IMR-90 (cell line): ENCODE data around the gene ZNF627. TPM values are rescaled to one million over a fixed set of nuclear protein-coding genes. Genes with fewer than 3 reads are reported as not detected.

Experiments
- ATAC-seq: fragments of 200-7000 bp; cut with Tn5 transposase; 2 replicates; pipeline ENCODE4 v1.9.1; 2020; ENCODE audit warnings: low read depth, mild to moderate bottlenecking, moderate library complexity
- BruUV-seq: library from RNA; stranded (reverse); fragments of 400-500 nt; replicated peaks from 2 replicates; lab custom pipeline; 2021; lab: Mats Ljungman, UMichigan
- CTCF ChIA-PET: fragments of 300-600 bp; formaldehyde crosslinking; extraction: SDS; loops from one replicate; lab custom pipeline; 2021; ENCODE audit warnings: antibody characterized with exemption; lab: Yijun Ruan, JAX
- POLR2A ChIA-PET: fragments of 300-600 bp; sonication (Branson Sonifier 250); formaldehyde crosslinking; loops from one replicate; lab custom pipeline; 2022; ENCODE audit warnings: antibody characterized with exemption; ENCODE audit not compliant: unreplicated experiment; lab: Charles Lee
- DNase-seq: peaks from one replicate; pipeline ENCODE4 v3.0.0; 2013
- H2AFZ ChIP-seq: replicated peaks from 2 replicates; pipeline ENCODE3; 2013; ENCODE audit warnings: low read length, mild to moderate bottlenecking; ENCODE audit not compliant: poor library complexity
- H2AK5ac ChIP-seq: 2 replicates; pipeline ENCODE4 v1.6.1; 2013; ENCODE audit warnings: low read depth, low read length, inconsistent platforms
- H2AK9ac ChIP-seq: replicated peaks from 2 replicates; pipeline ENCODE3; 2013; ENCODE audit warnings: mild to moderate bottlenecking, low read depth, low read length, moderate library complexity; ENCODE audit not compliant: poor library complexity
- H2BK120ac ChIP-seq: 2 replicates; pipeline ENCODE4 v1.6.1; 2013; ENCODE audit warnings: low read depth, low read length, inconsistent platforms
- H2BK15ac ChIP-seq: 3 replicates; pipeline ENCODE4 v1.6.1; 2013; ENCODE audit warnings: low read depth, low read length, inconsistent platforms
- H2BK20ac ChIP-seq: 2 replicates; pipeline ENCODE4 v1.6.1; 2013; ENCODE audit warnings: low read depth, mild to moderate bottlenecking, inconsistent platforms, low read length, moderate library complexity
- H2BK5ac ChIP-seq: 2 replicates; pipeline ENCODE4 v1.6.1; 2013; ENCODE audit warnings: mild to moderate bottlenecking, low read depth, low read length, inconsistent platforms; ENCODE audit not compliant: poor library complexity, severe bottlenecking
- H3K14ac ChIP-seq: replicated peaks from 2 replicates; pipeline ENCODE4 v1.6.1; 2013; ENCODE audit warnings: low read depth, low read length, inconsistent platforms
- H3K18ac ChIP-seq: 2 replicates; pipeline ENCODE4 v1.6.1; 2013; ENCODE audit warnings: low read depth, low read length, control low read depth
- H3K23ac ChIP-seq: 2 replicates; pipeline ENCODE4 v1.6.1; 2013; ENCODE audit warnings: low read depth, low read length, inconsistent platforms
- H3K27ac ChIP-seq: 2 replicates; pipeline ENCODE4 v1.5.1; 2013; ENCODE audit warnings: mild to moderate bottlenecking, control low read depth, low read length; ENCODE audit not compliant: insufficient read depth
- H3K27me3 ChIP-seq: 2 replicates; pipeline ENCODE4 v1.6.1; 2013; ENCODE audit warnings: low read length; ENCODE audit not compliant: control insufficient read depth, insufficient read depth
- H3K36me3 ChIP-seq: 2 replicates; pipeline ENCODE4 v1.6.1; 2013; ENCODE audit warnings: low read length, mixed read lengths; ENCODE audit not compliant: control insufficient read depth, insufficient read depth
- H3K4ac ChIP-seq: 2 replicates; pipeline ENCODE4 v1.6.1; 2013; ENCODE audit warnings: low read depth, low read length, inconsistent platforms
- H3K4me1 ChIP-seq: 2 replicates; pipeline ENCODE4 v1.6.1; 2013; ENCODE audit warnings: low read length, mixed read lengths; ENCODE audit not compliant: control insufficient read depth, insufficient read depth
- H3K4me2 ChIP-seq: 2 replicates; pipeline ENCODE4 v1.6.1; 2013; ENCODE audit warnings: low read depth, mild to moderate bottlenecking, control low read depth, low read length, moderate library complexity
- H3K4me3 ChIP-seq: 2 replicates; pipeline ENCODE4 v1.5.1; 2013; ENCODE audit warnings: low read depth, mild to moderate bottlenecking, control low read depth, low read length, moderate library complexity; ENCODE audit not compliant: insufficient read depth
- H3K56ac ChIP-seq: 2 replicates; pipeline ENCODE4 v1.6.1; 2013; ENCODE audit warnings: low read length, inconsistent platforms; ENCODE audit not compliant: insufficient read depth; ENCODE audit errors: extremely low read depth
- H3K79me1 ChIP-seq, 2 experiments: 2 replicates each; pipeline ENCODE4 v1.6.1; 2013; ENCODE audit warnings: low read length in 2 of 2, inconsistent platforms in 1 of 2, low read depth in 1 of 2
- H3K9ac ChIP-seq: 2 replicates; pipeline ENCODE4 v1.6.1; 2013; ENCODE audit warnings: low read depth, low read length, control low read depth
- H3K9me1 ChIP-seq: 2 replicates; pipeline ENCODE4 v1.6.1; 2013; ENCODE audit warnings: low read length, inconsistent platforms; ENCODE audit not compliant: insufficient read depth
- H3K9me3 ChIP-seq: 2 replicates; pipeline ENCODE4 v1.6.1; 2013; ENCODE audit warnings: low read length; ENCODE audit not compliant: control insufficient read depth, insufficient read depth
- H4K20me1 ChIP-seq: 2 replicates; pipeline ENCODE4 v1.6.1; 2013; ENCODE audit warnings: low read length, inconsistent platforms; ENCODE audit not compliant: insufficient read depth
- H4K5ac ChIP-seq: 2 replicates; pipeline ENCODE4 v1.6.1; 2013; ENCODE audit warnings: mild to moderate bottlenecking, low read depth, low read length, control low read depth
- H4K8ac ChIP-seq, 2 experiments: 2 replicates each; pipeline ENCODE4 v1.6.1; 2013; ENCODE audit warnings: low read depth in 2 of 2, low read length in 2 of 2, control low read depth in 1 of 2, inconsistent platforms in 1 of 2
- H4K91ac ChIP-seq: 2 replicates; pipeline ENCODE4 v1.6.1; 2013; ENCODE audit warnings: low read depth, low read length, inconsistent platforms; ENCODE audit not compliant: insufficient read depth
- BHLHE40 ChIP-seq: fragments of 150-350 bp; IDR thresholded peaks from 2 replicates; pipeline ENCODE4 v1.6.1; 2016; ENCODE audit warnings: mild to moderate bottlenecking, low read depth, low read length
- MAFK ChIP-seq: IDR thresholded peaks from 2 replicates; pipeline ENCODE4 v1.6.1; 2012; ENCODE audit warnings: low read depth, low read length, improper control_type of control experiment
- MXI1 ChIP-seq: IDR thresholded peaks from 2 replicates; pipeline ENCODE4 v1.6.1; 2012; ENCODE audit warnings: low read depth, mild to moderate bottlenecking, low read length, moderate library complexity, borderline replicate concordance
- NFE2L2 ChIP-seq: fragments of 150-350 bp; IDR thresholded peaks from 2 replicates; pipeline ENCODE4 v1.6.1; 2016; ENCODE audit warnings: low read depth, mild to moderate bottlenecking, low read length
- RCOR1 ChIP-seq: IDR thresholded peaks from 2 replicates; pipeline ENCODE4 v1.6.1; 2012; ENCODE audit warnings: mild to moderate bottlenecking, low read length, improper control_type of control experiment; ENCODE audit not compliant: insufficient replicate concordance
- RFX5 ChIP-seq: IDR thresholded peaks from 2 replicates; pipeline ENCODE4 v1.8.0; 2012; ENCODE audit warnings: low read depth, mild to moderate bottlenecking, low read length, moderate library complexity
- SMC3 ChIP-seq: fragments of 150-350 bp; IDR thresholded peaks from 2 replicates; pipeline ENCODE4 v1.6.1; 2016; ENCODE audit warnings: low read depth, mild to moderate bottlenecking, antibody characterized with exemption, low read length, moderate library complexity
- WGBS, 2 experiments: methylation state at CpG; one replicate each; pipeline versions ENCODE4 v1.1.5 to v1.1.7; 2013; ENCODE audit warnings: missing lambda C conversion rate in 2 of 2; ENCODE audit not compliant: insufficient read length in 1 of 2; ENCODE audit errors: extremely low coverage in 2 of 2; 5-methylcytosine and 5-hydroxymethylcytosine counted together
- dilution Hi-C: fragments of 300-500 bp; cut with HindIII; formaldehyde crosslinking; loops from one replicate; pipeline ENCODE4 v1.14.3; 2018; ENCODE audit warnings: low sequenced_read_pairs; ENCODE audit not compliant: unreplicated experiment
- in situ Hi-C: fragments of 300-500 bp; cut with MboI; formaldehyde crosslinking; loops from 3 replicates; pipeline ENCODE4 v1.14.3; 2019; ENCODE audit warnings: low sequenced_read_pairs, inconsistent platforms, mixed read lengths
- intact Hi-C: fragments of 100-400 bp; cut with micrococcal nuclease; formaldehyde crosslinking; loops from 2 replicates; pipeline ENCODE4 v1.10.0; 2022
- polyA plus RNA-seq, 3 experiments: library from polyadenylated mRNA; depleted of rRNA; stranded (reverse); fragments of >200 nt; gene quantifications; 2 replicates each; pipeline ENCODE4 v1.2.3, GENCODE V29; 2012; ENCODE audit warnings: low replicate concordance in 1 of 3
- total RNA-seq: library from RNA; depleted of rRNA; stranded (reverse); fragments of >200 nt; gene quantifications from 2 replicates; pipeline ENCODE4 v1.2.3, GENCODE V29; 2012
- TF ChIP-seq, protein P1 (sequence below): fragments of 150-350 bp; IDR thresholded peaks from 2 replicates; pipeline ENCODE4 v1.6.1; 2017; ENCODE audit warnings: mild to moderate bottlenecking, antibody characterized with exemption, low read length, low read depth

Gene ZNF627
- total and polyA plus RNA-seq, 2 of the 4 experiments (the other 2 are of a cell fraction): 6.3 to 34.4 TPM

DNA sequence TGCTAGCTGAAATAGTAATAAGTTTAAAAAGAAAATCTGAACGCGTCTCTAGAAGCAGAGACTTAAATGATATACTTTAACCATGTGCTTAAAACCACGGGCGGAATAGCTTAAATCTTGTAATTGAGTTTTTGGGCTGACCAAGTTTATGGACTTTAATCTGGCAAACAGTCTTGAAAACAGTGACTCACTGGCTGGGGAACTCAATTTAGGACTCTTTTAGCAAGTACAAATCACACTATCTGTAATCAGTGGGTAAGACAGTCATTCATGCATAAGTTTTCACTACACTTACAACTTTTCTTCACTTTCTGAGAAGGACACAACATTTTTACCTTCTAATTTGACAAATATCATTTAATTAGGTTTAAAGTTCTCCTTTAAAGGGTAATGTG, 26.8 kb downstream of the ZNF627 start:
- no CpG with 5 or more reads among the region's 4 CpGs for WGBS, 2 experiments
- Histone ChIP-seq H3K4me2 (no peak overlapping the region), H3K9me1 (no peaks in the 10 kb centered on the region), H2AK5ac (no peak overlapping the region), H3K27me3 (peaks cover 6% of the 10 kb centered on the region), H4K5ac (no peak overlapping the region), H2BK20ac (no peak overlapping the region), H3K23ac (no peak overlapping the region), H3K18ac (no peak overlapping the region), H3K9ac (no peak overlapping the region), H3K27ac (no peak overlapping the region), H4K91ac (no peak overlapping the region), H3K14ac (no peak overlapping the region), H3K4me1 (no peaks in the 10 kb centered on the region; the same call in 1 of the 2 replicates), H3K79me1 (peaks cover 0 to 7% of the 10 kb centered on the region in 2 experiments; a peak in 1 of 4 replicates), H3K4me3 (no peak overlapping the region), H3K4ac (no peak overlapping the region), H2BK15ac (no peak overlapping the region), H2AFZ (no peak overlapping the region), H4K8ac (no peak overlapping the region), H4K20me1 (no peaks in the 10 kb centered on the region; the same call in 1 of the 2 replicates), H2BK5ac (no peak overlapping the region), H3K36me3 (peaks cover 22% of the 10 kb centered on the region), H3K56ac (no peak overlapping the region), H3K9me3 (peaks cover 9% of the 10 kb centered on the region), H2AK9ac (no peak overlapping the region), H2BK120ac (no peak overlapping the region)
- no TSS peak for BruUV-seq
- ChIA-PET CTCF (no interaction called here), POLR2A (interaction anchor here (0.6 kb wide), 1 partner anchor 1108 kb away, joined by 3 read pairs; no protein-coding TSS in a partner anchor)
- peak; percentile 35 for DNase-seq
- no peak for TF ChIP-seq SMC3
- TF ChIP-seq MXI1: no peak
- TF ChIP-seq NFE2L2: no peak
- TF ChIP-seq MAFK: no peak
- no peak for TF ChIP-seq BHLHE40
- no peak for TF ChIP-seq RCOR1
- no peak for TF ChIP-seq RFX5
- TF ChIP-seq, protein P1, sequence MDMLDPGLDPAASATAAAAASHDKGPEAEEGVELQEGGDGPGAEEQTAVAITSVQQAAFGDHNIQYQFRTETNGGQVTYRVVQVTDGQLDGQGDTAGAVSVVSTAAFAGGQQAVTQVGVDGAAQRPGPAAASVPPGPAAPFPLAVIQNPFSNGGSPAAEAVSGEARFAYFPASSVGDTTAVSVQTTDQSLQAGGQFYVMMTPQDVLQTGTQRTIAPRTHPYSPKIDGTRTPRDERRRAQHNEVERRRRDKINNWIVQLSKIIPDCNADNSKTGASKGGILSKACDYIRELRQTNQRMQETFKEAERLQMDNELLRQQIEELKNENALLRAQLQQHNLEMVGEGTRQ: no peak
- intact Hi-C loops (no loop called here), in situ Hi-C loops (no loop called here), dilution Hi-C loops (no loop called here)
- ATAC-seq: peak; percentile 38
